H54 (cell line): Measurements from ENCODE around the gene NMRK2.
A peak's percentile ranks its signal among the peaks of the same experiment; 100 is the strongest.

Experiments
- DNase-seq: peaks from one replicate; pipeline ENCODE4 v3.0.0; 2011; ENCODE audit warnings: low spot score, mixed read lengths; ENCODE audit not compliant: insufficient read length
- FAIRE-seq: peaks from 3 replicates; lab custom pipeline; 2011; peaks lifted over from hg19 to GRCh38; lab: Jason Lieb, UNC
- POLR2A ChIP-seq: IDR thresholded peaks from 2 replicates; pipeline ENCODE4 v1.6.1; 2011; ENCODE audit warnings: low read depth, mild to moderate bottlenecking, low read length

NMRK2 gene

DNA sequence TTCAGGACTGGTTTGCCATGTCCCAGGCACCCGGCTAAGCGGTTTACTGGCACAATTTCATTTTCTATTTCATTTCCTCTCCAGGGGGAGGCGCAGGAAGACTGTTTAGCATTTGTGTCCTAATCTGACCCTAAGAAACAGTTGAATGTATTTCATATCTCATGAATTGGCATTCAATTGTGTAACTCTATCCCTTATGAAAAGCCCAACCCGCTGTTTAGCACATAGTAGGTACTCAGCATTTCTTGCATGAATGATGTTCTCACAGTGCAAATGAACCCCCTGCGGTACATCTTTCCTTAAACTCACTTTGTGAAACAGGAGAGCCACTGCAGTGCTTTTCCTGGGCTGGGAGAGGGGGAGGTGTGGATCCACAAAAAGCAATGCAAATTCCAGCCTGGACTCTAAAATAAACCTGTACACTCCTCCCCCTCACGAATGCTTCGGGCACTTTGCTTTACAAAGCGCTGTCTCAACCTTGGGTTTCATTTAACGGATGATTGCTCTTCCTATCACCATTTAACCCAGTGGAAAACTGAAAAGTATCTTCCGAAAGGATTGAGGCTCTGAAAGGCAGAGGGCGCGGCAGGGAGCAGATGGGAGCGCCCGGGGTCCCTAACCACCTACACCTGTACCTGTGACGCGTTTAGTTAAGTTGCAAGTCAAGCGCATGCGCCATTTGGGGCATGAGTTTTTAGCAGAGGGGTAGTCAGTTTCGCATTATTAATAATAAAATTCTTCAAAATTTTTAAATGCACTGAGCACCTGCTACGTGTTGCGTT is 53.6 kb downstream of the NMRK2 start:
- no peak for FAIRE-seq
- TF ChIP-seq POLR2A: no peak
- peak; percentile 65 for DNase-seq

DNA sequence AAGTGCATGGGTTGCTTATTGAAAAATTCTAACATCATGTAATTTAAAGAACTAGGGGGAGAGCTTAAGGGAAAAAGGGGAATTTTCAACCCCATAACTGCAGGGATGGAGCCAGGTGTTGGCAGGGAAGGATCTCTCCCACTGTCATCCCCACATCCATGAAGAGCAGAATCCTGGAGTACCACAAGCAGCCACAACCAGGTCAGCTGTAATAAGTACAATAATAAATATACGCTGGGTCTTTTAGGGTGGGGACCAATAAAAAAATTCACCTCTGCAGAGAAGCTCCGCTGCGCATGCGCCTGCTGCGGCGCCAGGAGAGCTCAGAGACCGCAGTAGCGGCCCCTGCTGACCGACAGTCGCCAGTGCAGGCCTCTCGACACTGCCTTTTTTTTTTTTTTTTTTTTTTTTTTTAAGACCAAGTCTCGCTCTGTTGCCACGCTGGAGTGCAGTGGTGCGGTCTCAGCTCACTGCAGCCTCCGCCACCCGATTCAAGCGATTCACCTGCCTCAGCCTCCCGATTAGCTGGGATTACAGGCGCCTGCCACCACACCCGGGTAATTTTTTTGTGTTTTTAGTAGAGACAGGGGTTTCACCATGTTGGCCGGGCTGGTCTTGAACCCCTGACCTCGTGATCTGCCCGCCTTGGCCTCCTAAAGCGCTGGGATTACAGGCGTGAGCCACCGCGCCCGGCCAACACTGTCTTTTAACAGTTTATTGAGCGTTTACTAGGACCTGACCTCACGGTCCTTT is 54.9 kb downstream of the NMRK2 start:
- DNase-seq (peak; percentile 63), FAIRE-seq (no peak)
- TF ChIP-seq POLR2A: no peak

DNA sequence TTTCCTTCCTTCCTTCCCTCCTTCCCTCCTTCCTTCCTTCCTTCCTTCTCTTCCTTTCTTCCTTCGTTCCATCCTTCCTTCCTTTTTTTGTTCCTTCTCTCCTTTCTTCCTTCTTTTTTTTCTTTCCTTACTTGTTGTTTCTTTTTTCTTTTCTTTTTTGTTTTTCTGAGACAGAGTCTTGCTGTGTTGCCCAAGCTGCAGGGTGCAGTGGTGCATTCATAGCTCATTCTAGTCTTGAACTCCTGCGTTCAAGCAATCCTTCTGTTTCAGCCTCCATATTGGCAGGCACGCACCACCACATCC is 57.9 kb downstream of the NMRK2 start:
- DNase-seq: no peak
- TF ChIP-seq POLR2A: no peak
- no peak for FAIRE-seq
